Limb (tissue), 2 donors: Measurements from ENCODE around the gene R3HDM4.
A peak's percentile ranks its signal among the peaks of the same experiment; 100 is the strongest.
"Not testable (repeated sequence)": the region's sequence is repeated elsewhere in the genome, so short reads cannot be mapped to it uniquely, and the experiment has no call there.

Experiments used
- DNase-seq, 2 donors: peaks; one replicate each; pipeline ENCODE4 v3.0.0-alpha.2; 2016; ENCODE audit errors: extremely low spot score in 2 of 2

R3HDM4 gene

GRCh38 chr19:896434-896833 is 16.6 kb downstream of the R3HDM4 start:
- DNase-seq: no peak

GRCh38 chr19:892894-893689 is 19.9 kb downstream of the R3HDM4 start, which contains the start of the genes MED16 and RNU6-9:
Gene MED16, minus strand, starts transcription at chr19:893187. Its CDS starts 2,056 bp downstream, at chr19:891131.
Gene RNU6-9, plus strand, starts transcription at chr19:893484.
- DNase-seq: peak; percentile 93 to 95

DNA sequence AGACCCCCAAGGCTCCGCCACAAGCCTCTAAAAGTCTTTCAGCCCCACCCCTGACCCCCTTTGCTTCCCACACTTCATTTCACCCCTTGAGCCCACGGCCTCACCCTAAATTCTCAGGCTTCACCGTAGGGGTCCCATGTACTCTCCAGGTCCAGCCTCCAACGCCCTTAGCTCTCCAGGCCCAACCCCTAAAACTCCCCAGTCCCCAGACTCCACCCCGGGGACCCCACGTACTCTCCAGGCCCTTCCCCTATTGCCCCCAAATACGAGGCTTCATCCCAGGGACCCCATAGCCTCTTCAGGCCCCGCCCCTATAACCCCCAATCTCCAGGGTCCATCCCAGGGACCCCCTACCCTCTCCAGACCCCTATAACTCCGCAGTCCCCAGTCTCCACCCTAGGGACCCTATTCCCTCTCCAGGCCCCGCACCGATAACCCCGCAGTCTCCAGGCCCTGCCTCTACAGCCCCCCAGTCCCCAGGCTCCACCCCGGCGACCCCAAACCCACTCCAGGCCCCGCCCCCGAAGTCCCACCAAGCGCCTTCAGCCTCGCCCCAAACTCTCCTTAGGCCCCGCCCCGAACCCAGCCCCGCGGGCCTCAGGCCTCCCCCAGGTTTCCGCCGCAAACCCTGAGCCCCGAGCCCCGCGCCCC is 20.7 kb downstream of the R3HDM4 start:
- no peak for DNase-seq

DNA sequence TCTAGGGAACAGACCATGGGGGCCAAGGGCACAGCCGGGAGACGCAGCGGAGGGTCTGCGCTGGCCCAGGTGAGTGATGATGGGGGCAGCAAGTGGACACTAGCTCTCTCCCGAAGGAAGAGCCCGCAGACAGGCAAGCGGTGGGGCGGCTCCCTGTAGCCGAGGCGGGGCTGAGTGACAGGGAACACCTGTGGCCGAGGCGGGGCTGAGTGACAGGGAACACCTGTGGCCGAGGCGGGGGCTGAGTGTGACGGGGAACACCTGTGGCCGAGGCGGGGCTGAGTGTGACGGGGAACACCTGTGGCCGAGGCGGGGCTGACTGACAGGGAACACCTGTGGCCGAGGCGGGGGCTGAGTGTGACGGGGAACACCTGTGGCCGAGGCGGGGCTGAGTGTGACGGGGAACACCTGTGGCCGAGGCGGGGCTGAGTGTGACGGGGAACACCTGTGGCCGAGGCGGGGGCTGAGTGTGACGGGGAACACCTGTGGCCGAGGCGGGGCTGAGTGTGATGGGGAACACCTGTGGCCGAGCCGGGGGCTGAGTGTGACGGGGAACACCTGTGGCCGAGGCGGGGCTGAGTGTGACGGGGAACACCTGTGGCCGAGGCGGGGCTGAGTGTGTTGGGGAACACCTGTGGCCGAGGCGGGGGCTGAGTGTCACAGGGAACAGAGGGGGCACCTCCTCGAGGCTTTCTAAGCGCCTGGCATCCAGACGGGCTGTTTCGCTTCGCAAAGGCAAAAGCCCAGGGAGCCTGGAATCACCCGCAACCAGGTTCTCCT is 21.4 kb downstream of the R3HDM4 start:
- DNase-seq: not testable (repeated sequence)

DNA sequence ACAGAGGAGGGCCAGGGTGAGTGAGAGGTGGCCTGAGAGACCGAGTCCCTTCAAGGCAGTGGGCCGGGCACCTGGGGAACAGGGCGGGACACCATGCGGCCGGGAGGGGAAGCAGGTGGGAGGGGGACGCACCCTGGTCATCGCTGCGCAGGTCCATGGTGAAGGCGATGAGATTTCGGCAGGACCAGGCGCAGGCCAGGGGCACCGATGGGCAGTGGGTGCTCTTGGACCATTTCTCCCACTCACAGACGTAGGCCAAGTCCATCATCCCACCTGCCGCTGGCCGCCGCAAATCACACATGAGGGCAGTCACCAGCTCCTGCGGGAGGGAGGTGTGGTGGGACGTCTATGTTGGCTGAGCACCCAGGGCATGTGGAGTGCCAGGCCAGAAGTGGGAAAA is 22.2 kb downstream of the R3HDM4 start:
- no peak for DNase-seq

GRCh38 chr19:889662-890295 is 23.2 kb downstream of the R3HDM4 start:
- DNase-seq: no peak

DNA sequence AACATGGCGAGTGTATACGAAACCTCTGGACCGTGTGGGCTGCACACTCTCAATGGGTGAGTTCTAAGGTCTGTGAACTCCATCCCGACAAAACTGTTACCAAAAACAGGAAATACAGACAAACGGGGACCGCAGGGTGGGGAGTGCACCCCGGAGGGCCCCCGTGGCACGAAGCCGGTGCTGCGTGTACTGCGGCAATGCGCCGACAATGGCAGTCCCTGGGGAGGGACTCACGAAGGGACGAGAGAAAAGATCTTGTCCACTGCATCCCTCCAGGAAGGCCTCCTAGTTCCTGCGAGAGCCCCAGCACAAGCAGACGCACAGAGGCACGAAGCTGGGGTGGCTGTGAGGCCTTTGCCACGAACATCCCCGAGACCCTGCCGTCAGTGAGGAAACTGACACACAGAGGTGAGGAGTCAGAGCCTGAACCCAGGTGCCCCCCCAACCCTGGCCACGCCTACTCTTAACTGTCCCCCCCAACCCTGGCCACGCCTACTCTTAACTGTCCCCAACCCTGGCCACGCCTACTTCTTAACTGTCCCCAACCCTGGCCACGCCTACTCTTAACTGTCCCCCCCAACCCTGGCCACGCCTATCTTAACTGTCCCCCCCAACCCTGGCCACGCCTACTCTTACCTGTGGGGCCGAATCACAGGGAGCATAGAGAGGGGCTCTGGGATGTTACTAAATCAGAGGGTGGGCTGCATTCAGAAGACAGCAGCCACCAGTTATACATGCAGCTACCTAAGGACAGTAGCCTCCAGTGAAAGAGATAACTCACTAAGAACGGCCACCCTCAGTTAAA is 24.2 kb downstream of the R3HDM4 start:
- no peak for DNase-seq

- no peak for DNase-seq
Observed at GRCh38 chr19:887599-887998, 25.4 kb downstream of the R3HDM4 start.

DNA sequence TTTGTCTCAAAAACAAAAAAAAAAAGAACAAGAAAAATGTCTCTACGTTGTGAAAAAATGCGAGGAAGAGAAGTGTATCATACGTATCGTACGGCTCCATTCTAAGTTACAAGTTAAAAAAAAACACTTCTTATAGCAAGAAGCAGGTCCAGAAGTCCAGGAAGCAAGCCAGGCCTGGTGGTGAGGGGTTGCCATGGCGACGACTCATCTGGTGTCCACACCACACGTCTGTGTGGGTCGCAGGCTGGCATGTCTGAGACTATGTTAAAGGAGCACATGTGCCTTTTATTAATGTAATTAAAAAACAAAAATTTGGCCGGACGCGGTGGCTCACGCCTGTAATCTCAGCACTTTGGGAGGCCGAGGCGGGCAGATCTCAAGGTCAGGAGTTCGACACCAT is 25.9 kb downstream of the R3HDM4 start:
- no peak for DNase-seq

GRCh38 chr19:885536-886224 is 27.3 kb downstream of the R3HDM4 start:
- DNase-seq: no peak

- DNase-seq: no peak
Observed at GRCh38 chr19:884420-885211, 28.4 kb downstream of the R3HDM4 start.

- DNase-seq: no peak
Observed at GRCh38 chr19:883661-884211, 29.3 kb downstream of the R3HDM4 start.

DNA sequence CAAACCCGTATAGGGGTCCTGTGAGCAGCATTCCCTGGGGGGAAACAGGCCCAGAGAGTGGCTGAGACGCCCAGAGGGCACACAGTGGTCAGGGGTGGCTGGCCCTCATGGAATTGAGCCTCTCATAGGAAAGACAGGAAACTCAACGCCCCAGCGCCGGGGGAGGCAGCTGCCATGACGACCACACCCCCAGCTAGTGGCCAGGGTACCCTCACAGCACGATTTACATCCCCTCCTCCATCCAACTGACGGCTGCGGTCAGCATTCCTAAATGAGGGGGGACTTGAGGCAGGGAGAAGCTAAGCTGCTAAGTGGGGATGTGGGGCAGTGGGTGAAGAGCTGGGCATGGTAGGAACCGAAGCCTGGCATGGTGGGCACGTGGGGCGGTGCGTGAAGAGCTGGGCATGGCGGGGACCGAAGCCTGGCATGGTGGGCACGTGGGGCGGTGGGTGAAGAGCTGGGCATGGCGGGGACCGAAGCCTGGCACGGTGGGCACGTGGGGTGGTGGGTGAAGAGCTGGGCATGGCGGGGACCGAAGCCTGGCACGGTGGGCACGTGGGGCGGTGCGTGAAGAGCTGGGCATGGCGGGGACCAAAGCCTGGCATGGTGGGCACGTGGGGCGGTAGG is 30.0 kb downstream of the R3HDM4 start:
- DNase-seq: no peak

DNA sequence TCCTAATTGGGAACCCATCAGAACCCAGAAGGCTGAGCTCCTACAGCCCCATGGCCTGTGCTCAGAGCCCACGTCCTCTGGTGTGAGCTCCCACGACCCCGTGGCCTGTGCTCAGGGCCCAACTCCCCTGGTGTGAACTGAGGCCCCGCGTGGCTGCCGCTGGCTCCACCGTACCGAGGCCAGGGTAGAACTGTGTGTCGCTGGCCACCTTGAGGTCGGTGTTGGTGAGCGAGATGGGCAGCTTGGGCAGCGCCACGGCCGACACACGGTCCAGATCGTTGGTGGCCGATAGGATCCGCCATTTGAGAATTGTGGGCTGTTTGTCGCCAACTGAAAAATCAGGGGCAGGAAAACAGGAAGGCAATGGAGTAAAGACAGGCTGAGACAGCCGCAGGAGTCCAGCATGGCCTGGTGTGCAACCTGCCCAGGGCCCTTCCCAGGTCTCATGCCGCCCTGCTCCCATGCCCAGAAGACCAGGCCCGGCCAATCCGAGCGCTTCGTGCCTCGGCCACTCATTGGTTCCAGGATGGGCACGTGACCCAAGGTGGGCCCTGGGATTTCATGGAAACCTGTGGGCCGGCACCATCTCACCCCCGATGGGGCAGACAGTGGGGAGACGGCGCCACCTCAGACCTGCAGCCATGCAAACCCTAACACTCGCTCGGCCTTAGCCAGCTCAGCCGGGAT is 31.5 kb downstream of the R3HDM4 start:
- no peak for DNase-seq

DNA sequence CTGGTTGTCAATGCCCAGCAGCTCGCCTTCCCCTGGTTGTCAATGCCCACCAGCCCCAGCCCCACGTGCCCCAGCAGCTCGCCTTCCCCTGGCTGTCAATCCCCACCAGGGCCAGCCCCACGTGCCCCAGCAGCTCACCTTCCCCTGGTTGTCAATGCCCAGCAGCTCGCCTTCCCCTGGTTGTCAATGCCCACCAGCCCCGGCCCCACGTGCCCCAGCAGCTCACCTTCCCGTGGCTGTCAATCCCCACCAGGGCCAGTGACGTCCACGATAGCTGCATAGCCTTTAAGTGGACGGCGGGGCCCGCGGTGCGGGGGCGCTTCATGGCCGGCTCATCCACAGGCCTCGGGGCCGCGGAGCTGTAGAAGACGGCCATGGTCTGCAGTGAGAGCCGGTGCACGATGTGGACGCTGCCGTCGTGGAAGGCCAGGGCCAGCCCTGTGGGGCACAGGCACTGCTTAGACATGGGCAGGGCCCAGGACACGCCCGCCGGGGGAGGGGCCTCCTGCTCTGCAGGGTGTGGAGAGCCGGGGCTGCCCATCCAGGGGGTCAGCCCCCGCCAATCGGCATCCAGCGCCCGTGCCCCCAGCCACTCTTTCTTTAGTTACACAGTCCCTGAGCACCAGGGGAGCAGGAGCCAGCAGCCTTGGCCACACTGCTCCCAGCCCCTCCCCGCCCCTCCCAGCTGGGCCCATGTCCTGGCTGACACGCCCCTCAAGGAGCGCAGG is 33.1 kb downstream of the R3HDM4 start:
- no peak for DNase-seq

- DNase-seq: not testable (repeated sequence)
Observed at GRCh38 chr19:878751-879561, 34.1 kb downstream of the R3HDM4 start.
